GM10266 (cell line): ENCODE results near the gene TOR1AIP2.

ENCODE experiments used
- DNase-seq: peaks from one replicate; pipeline ENCODE4 v3.0.0; 2012; ENCODE audit errors: extremely low spot score
- CTCF ChIP-seq: IDR thresholded peaks from 2 replicates; pipeline ENCODE4 v1.5.1; 2012; ENCODE audit warnings: mild to moderate bottlenecking, low read depth; ENCODE audit not compliant: control insufficient read depth, insufficient read depth; ENCODE audit errors: missing control alignments

TOR1AIP2 gene

DNA sequence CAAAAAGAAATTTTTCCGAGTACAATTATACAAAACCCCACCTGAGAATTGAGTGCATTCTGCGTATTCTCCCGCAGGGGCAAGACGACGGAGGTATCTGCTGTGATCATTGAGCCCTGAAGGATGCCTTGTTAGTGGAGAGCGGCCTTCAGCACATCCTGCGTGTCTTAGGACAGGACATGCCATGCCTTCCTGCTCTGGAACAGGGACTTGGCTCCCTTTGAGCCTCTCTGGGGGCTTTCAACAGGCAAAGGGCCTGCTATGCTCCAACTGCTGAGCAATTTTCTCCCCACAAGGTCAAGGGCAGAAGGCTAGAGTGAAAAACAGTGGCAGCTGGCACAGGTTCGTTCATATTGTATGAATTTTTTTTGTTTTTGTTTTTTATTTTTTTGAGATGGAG lies 52.4 kb downstream of the TOR1AIP2 start:
- no peak for DNase-seq
- no peak for TF ChIP-seq CTCF

- no peak for TF ChIP-seq CTCF
- DNase-seq = no peak
Observed at GRCh38 chr1:179824265-179824664, 53.3 kb downstream of the TOR1AIP2 start.

GRCh38 chr1:179823693-179824092 lies 53.9 kb downstream of the TOR1AIP2 start:
- no peak for DNase-seq
- no peak for TF ChIP-seq CTCF

DNA sequence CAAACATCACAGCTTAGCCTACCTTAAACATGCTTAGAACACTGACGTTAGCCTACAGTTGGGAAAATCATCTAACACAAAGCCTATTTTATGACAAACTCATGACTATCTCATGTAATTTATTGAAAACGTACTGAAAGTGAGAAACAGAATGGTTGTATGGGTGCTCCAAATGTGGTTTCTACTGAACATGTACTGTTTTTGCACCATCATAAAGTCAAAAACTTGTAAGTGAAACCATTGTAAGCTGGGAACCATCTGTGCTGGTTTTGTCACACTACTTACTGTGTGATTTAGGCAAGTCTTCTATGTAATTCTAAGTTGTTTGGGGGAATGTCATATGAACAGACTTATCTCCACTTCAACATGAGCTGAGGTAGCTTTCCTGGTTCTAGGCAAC lies 55.5 kb downstream of the TOR1AIP2 start:
- TF ChIP-seq CTCF = no peak
- no peak for DNase-seq

GRCh38 chr1:179821524-179821923 lies 56.1 kb downstream of the TOR1AIP2 start:
- no peak for TF ChIP-seq CTCF
- no peak for DNase-seq

DNA sequence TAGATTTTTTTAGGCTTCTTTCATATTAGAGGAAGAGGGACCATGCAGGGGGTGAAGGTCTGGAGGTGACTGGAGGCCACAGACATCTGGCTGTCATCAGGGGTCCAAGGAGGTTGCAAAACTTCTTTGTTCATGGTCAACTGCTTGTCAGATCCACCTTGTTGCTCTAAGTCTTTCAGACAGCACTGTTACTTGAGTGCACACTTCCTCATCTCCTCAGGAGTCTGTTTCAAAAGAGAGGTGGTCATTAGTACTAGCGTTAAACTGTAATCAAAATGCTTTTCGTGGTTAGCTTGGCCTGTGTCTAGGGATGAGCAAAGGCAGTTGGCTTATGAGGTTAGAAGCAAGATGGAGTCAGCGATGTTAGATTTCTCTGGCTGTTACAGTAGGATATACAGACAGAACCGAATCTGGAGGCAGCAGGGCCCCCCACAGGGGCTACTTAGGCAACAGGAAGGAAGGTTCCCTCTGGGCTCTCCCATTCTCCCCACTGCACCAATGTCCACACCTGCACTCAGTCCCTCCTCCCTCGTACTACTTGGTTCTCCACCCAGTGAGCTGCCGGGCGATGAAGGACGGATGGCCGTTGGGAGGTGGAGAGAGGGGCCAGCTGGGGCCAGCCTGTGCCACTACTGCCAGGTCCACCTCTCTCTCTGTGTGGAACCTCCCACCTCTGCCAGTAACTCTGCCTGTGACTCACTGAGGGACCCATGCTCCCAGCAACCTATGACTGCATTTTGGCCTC lies 57.2 kb downstream of the TOR1AIP2 start:
- DNase-seq = no peak
- TF ChIP-seq CTCF = no peak

GRCh38 chr1:179818743-179819173 lies 58.8 kb downstream of the TOR1AIP2 start:
- no peak for DNase-seq
- no peak for TF ChIP-seq CTCF
